Suprapubic skin (tissue), 4 donors: Measurements from ENCODE around the gene PTPRN2. TPM values are rescaled to one million over a fixed set of nuclear protein-coding genes. Genes with fewer than 3 reads are reported as not detected.
"Not testable (repeated sequence)": the region's sequence is repeated elsewhere in the genome, so short reads cannot be mapped to it uniquely, and the experiment has no call there.

Experiments
- DNase-seq, 2 donors: peaks; one replicate each; pipeline ENCODE4 v3.0.0-alpha.2; 2019; ENCODE audit warnings: low spot score in 2 of 2
- H3K27ac ChIP-seq: fragments of 200-600 bp; sonication (generic); one replicate; pipeline ENCODE4 v1.5.1; 2019
- H3K27me3 ChIP-seq: fragments of 200-600 bp; sonication (generic); one replicate; pipeline ENCODE4 v1.5.1; 2019
- H3K36me3 ChIP-seq: fragments of 200-600 bp; sonication (generic); one replicate; pipeline ENCODE4 v1.5.1; 2019
- H3K4me1 ChIP-seq: fragments of 200-600 bp; sonication (generic); one replicate; pipeline ENCODE4 v1.5.1; 2019
- H3K4me3 ChIP-seq: fragments of 200-600 bp; sonication (generic); one replicate; pipeline ENCODE4 v1.5.1; 2019; ENCODE audit warnings: mild to moderate bottlenecking
- H3K9me3 ChIP-seq: fragments of 200-600 bp; sonication (generic); one replicate; pipeline ENCODE4 v1.5.1; 2019
- CTCF ChIP-seq, 2 donors: fragments of 200-600 bp in 1 of 2; fragments of 450-650 bp in 1 of 2; sonication (generic) in 1 of 2; IDR thresholded peaks; one replicate each; pipeline ENCODE4 v1.5.1; 2016 to 2019; ENCODE audit warnings: antibody characterized with exemption in 2 of 2, mild to moderate bottlenecking in 1 of 2, moderate library complexity in 1 of 2
- EP300 ChIP-seq: sonication (generic); formaldehyde crosslinking; IDR thresholded peaks from one replicate; pipeline ENCODE4 v1.6.1; 2017; ENCODE audit warnings: antibody characterized with exemption
- POLR2A ChIP-seq, 2 donors: fragments of 450-650 bp; IDR thresholded peaks; one replicate each; pipeline ENCODE4 v1.6.1; 2017; ENCODE audit warnings: antibody characterized with exemption in 2 of 2, mild to moderate bottlenecking in 2 of 2, moderate library complexity in 2 of 2
- POLR2AphosphoS5 ChIP-seq, 3 donors: sonication (generic); formaldehyde crosslinking; IDR thresholded peaks; one replicate each; pipeline ENCODE4 v1.6.1; 2017; ENCODE audit warnings: antibody characterized with exemption in 3 of 3
- WGBS: methylation state at CpG from one replicate; pipeline ENCODE4 v1.1.5; 2018; 5-methylcytosine and 5-hydroxymethylcytosine counted together
- total RNA-seq, 4 donors: library from RNA; depleted of rRNA; stranded (reverse); fragments of >200 nt; gene quantifications; one replicate each; pipeline ENCODE4 v1.1.0, GENCODE V29; 2016

Gene PTPRN2
- total RNA-seq, 4 donors from 2014 or later: 0.23 to 1.8 (median 1.3) TPM

GRCh38 chr7:157666530-157667040 is 921.0 kb downstream of the PTPRN2 start:
- Histone ChIP-seq H3K36me3 (no peaks in the 10 kb centered on the region), H3K4me1 (no peaks in the 10 kb centered on the region), H3K4me3 (no peak overlapping the region), H3K27ac (no peak overlapping the region), H3K27me3 (peaks cover 42% of the 10 kb centered on the region), H3K9me3 (no peaks in the 10 kb centered on the region)
- 61% methylated on average over 8 of the region's 11 CpGs for WGBS
- no peak for TF ChIP-seq EP300
- no peak for TF ChIP-seq POLR2A (IDR thresholded peaks at IDR 0.05)
- no peak for TF ChIP-seq CTCF (IDR thresholded peaks at IDR 0.05)
- no peak for TF ChIP-seq POLR2AphosphoS5 (IDR thresholded peaks at IDR 0.05)
- DNase-seq: no peak

- peaks cover 40% of the 10 kb centered on the region for H3K27me3 ChIP-seq
- H3K9me3 ChIP-seq, H3K4me3 ChIP-seq, H3K27ac ChIP-seq, H3K36me3 ChIP-seq, H3K4me1 ChIP-seq: not testable (repeated sequence)
- WGBS: 84% methylated on average over 2 of the region's 2 CpGs
- DNase-seq: peak in 1 of 2 donors; percentile 29
These were observed 922.0 kb downstream of the PTPRN2 start for GRCh38 chr7:157665634-157665988.

- Histone ChIP-seq H3K4me3 (no peak overlapping the region), H3K36me3 (no peaks in the 10 kb centered on the region), H3K27me3 (peaks cover 34% of the 10 kb centered on the region), H3K27ac (no peak overlapping the region), H3K4me1 (no peaks in the 10 kb centered on the region), H3K9me3 (no peaks in the 10 kb centered on the region)
- 78% methylated on average over 21 of the region's 21 CpGs for WGBS
- no peak for TF ChIP-seq POLR2AphosphoS5 (IDR thresholded peaks at IDR 0.05)
- no peak for TF ChIP-seq CTCF (IDR thresholded peaks at IDR 0.05)
- no peak for TF ChIP-seq POLR2A (IDR thresholded peaks at IDR 0.05)
- TF ChIP-seq EP300: no peak
- DNase-seq: peak in 1 of 2 donors; percentile 35
These were observed 922.6 kb downstream of the PTPRN2 start for GRCh38 chr7:157664871-157665633.

GRCh38 chr7:157664034-157664433 is 923.6 kb downstream of the PTPRN2 start:
- WGBS: 82% methylated on average over 14 of the region's 14 CpGs
- Histone ChIP-seq H3K4me1 (no peaks in the 10 kb centered on the region), H3K27ac (no peak overlapping the region), H3K27me3 (peaks cover 28% of the 10 kb centered on the region), H3K4me3 (no peak overlapping the region), H3K9me3 (no peaks in the 10 kb centered on the region), H3K36me3 (no peaks in the 10 kb centered on the region)
- no peak for DNase-seq
- TF ChIP-seq EP300: no peak
- TF ChIP-seq POLR2AphosphoS5 (IDR thresholded peaks at IDR 0.05): no peak
- TF ChIP-seq CTCF (IDR thresholded peaks at IDR 0.05): no peak
- no peak for TF ChIP-seq POLR2A (IDR thresholded peaks at IDR 0.05)

- DNase-seq: peak in 1 of 2 donors; percentile 39
- Histone ChIP-seq H3K27me3 (peaks cover 33% of the 10 kb centered on the region), H3K36me3 (no peaks in the 10 kb centered on the region), H3K4me3 (no peak overlapping the region), H3K4me1 (no peaks in the 10 kb centered on the region), H3K27ac (no peak overlapping the region), H3K9me3 (no peaks in the 10 kb centered on the region)
- TF ChIP-seq CTCF (IDR thresholded peaks at IDR 0.05) (no peak), EP300 (no peak), POLR2A (IDR thresholded peaks at IDR 0.05) (no peak), POLR2AphosphoS5 (IDR thresholded peaks at IDR 0.05) (no peak)
- 52% methylated on average over 24 of the region's 34 CpGs for WGBS
These were observed 924.5 kb downstream of the PTPRN2 start for GRCh38 chr7:157662981-157663716.
